RWPE2 (cell line): ENCODE measurements around the gene ANKRD39.

Experiments
- ATAC-seq: fragments of 200-7000 bp; cut with Tn5 transposase; 3 replicates; pipeline ENCODE4 v1.9.1; 2021; ENCODE audit warnings: low read depth
- DNase-seq: peaks from one replicate; pipeline ENCODE4 v3.0.0-alpha.2; 2020; ENCODE audit warnings: low spot score
- H3K27ac ChIP-seq: fragments of 450-650 bp; 2 replicates; pipeline ENCODE4 v1.5.1; 2017; ENCODE audit warnings: mild to moderate bottlenecking; ENCODE audit not compliant: poor library complexity, severe bottlenecking
- H3K27me3 ChIP-seq: fragments of 250-450 bp; sonication (Bioruptor Pico); 2 replicates; pipeline ENCODE4 v1.5.1; 2021; ENCODE audit warnings: mild to moderate bottlenecking, moderate library complexity; ENCODE audit not compliant: insufficient read depth, poor library complexity, severe bottlenecking
- H3K36me3 ChIP-seq: fragments of 250-450 bp; sonication (Bioruptor Pico); 2 replicates; pipeline ENCODE4 v1.5.1; 2020; ENCODE audit warnings: low read depth, mild to moderate bottlenecking, moderate library complexity
- H3K4me1 ChIP-seq: fragments of 250-450 bp; sonication (Bioruptor Pico); 2 replicates; pipeline ENCODE4 v1.5.1; 2021; ENCODE audit warnings: mild to moderate bottlenecking, moderate library complexity; ENCODE audit not compliant: insufficient read depth, poor library complexity, severe bottlenecking
- H3K4me3 ChIP-seq: fragments of 250-450 bp; sonication (Bioruptor Pico); 2 replicates; pipeline ENCODE4 v1.5.1; 2021; ENCODE audit warnings: mild to moderate bottlenecking, moderate library complexity; ENCODE audit not compliant: severe bottlenecking
- H3K9me3 ChIP-seq: fragments of 250-450 bp; sonication (Bioruptor Pico); 2 replicates; pipeline ENCODE4 v1.5.1; 2021; ENCODE audit warnings: mild to moderate bottlenecking, moderate library complexity; ENCODE audit not compliant: severe bottlenecking
- TF ChIP-seq, protein P1 (sequence below): fragments of 450-650 bp; IDR thresholded peaks from one replicate; pipeline ENCODE4 v1.5.1; 2017; ENCODE audit warnings: mild to moderate bottlenecking, moderate library complexity; ENCODE audit not compliant: poor library complexity, severe bottlenecking

Gene ANKRD39

DNA sequence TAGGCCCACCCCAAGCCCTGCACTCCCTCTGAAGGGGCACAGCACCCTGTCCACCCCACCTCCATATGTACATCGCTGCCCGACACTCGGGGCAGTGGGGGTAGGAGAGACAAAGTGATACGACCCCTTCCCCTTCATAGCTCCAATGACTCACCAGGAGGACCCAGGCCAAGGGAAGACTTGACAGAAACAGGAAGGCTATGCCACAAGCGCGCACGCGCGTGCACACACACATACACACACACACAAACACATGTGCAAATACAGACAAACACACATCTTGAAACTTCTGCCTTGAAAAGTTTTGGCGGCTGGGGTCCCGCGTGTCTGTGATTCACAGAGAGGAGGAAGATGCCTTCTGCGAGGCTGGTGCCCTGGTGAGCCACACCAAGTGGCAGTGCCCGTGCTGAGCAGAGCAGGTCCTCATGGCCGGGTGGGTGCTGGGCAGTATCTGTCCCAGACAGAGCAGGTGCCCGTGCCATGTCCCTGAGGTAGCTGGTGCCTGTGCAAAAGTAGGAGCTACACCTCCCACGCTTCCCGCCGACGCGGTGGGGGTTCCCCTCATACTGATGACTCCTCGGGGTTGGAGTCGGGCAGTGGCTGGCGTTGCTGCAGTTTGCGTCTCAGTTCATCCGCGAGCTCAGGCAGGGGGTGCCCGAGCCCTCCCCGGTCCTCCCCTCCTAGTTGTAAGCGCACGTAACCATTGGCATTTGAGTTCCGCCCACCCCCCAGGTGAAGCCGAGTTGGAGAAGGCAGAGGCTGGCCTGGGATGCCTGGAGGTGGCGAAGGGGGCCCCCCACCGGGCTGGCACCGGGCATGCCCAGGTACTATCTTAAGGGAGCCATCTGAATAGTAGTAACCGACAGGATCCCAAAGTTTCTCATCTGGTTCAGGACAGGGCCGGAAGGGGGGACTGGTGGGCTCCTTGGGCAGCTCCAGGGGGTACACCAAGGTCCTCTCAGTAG, 2.5 kb upstream of the ANKRD39 start:
- DNase-seq: peak; percentile 66
- no peak overlapping the region for H3K27ac ChIP-seq
- TF ChIP-seq, protein P1, sequence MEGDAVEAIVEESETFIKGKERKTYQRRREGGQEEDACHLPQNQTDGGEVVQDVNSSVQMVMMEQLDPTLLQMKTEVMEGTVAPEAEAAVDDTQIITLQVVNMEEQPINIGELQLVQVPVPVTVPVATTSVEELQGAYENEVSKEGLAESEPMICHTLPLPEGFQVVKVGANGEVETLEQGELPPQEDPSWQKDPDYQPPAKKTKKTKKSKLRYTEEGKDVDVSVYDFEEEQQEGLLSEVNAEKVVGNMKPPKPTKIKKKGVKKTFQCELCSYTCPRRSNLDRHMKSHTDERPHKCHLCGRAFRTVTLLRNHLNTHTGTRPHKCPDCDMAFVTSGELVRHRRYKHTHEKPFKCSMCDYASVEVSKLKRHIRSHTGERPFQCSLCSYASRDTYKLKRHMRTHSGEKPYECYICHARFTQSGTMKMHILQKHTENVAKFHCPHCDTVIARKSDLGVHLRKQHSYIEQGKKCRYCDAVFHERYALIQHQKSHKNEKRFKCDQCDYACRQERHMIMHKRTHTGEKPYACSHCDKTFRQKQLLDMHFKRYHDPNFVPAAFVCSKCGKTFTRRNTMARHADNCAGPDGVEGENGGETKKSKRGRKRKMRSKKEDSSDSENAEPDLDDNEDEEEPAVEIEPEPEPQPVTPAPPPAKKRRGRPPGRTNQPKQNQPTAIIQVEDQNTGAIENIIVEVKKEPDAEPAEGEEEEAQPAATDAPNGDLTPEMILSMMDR: no peak
- H3K4me3 ChIP-seq: no peak overlapping the region
- no peaks in the 10 kb centered on the region for H3K27me3 ChIP-seq
- H3K9me3 ChIP-seq: no peaks in the 10 kb centered on the region
- peaks cover 50% of the 10 kb centered on the region for H3K36me3 ChIP-seq
- no peak for ATAC-seq
- no peaks in the 10 kb centered on the region for H3K4me1 ChIP-seq

DNA sequence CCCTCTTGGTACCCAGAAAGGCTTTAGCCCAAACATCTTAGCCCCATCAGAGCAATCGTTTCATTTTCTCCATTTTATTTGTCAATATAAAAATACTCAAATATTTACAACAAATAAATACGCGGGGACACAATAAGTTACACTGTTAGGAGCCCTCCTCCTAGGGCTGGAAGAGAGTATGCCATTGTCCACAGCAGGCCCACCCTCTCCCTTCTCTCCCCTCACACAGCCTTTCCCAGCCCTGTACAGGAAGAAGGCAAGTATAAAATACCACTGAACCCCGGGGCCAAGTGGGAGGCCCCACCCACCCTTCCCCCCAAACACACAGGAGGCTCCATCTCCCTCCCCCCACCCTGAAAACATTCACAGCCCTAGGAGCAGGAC, 1.9 kb upstream of the ANKRD39 start:
- DNase-seq (no peak), ATAC-seq (no peak)
- Histone ChIP-seq H3K9me3 (no peaks in the 10 kb centered on the region), H3K4me1 (no peaks in the 10 kb centered on the region), H3K36me3 (peaks cover 43% of the 10 kb centered on the region), H3K27ac (no peak overlapping the region), H3K27me3 (no peaks in the 10 kb centered on the region), H3K4me3 (no peak overlapping the region)
- TF ChIP-seq, protein P1: no peak

DNA sequence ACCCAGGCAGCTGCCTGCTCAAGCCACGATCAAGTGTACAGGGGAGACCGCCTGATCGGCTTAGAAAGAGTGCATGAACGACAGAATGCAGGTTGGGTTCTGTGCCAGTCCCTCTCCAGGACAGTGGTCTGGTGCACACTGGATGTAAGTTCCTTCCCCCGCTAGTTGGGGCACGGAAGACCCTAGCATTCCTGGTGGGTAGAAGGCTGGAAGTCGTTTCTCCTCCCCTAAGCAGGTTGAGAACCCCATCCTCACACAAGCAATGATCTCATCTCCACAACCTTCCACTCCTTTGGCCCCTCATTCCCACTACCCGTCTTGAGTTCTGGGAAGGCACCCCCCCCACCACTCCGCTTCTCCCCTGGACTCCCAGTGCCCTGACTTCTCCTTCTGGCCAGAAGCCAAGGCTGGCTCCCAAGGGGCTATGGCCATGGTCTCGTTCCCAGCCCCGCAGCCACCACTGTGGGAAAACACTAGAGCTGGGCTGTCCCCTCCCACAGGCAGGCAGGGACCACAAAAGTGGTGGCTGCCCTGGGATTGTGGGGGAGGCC, 1.4 kb upstream of the ANKRD39 start:
- no peak for ATAC-seq
- Histone ChIP-seq H3K4me3 (no peak overlapping the region), H3K4me1 (no peaks in the 10 kb centered on the region), H3K9me3 (no peaks in the 10 kb centered on the region), H3K27ac (no peak overlapping the region), H3K36me3 (peaks cover 38% of the 10 kb centered on the region), H3K27me3 (no peaks in the 10 kb centered on the region)
- TF ChIP-seq, protein P1: no peak
- DNase-seq: peak; percentile 64

DNA sequence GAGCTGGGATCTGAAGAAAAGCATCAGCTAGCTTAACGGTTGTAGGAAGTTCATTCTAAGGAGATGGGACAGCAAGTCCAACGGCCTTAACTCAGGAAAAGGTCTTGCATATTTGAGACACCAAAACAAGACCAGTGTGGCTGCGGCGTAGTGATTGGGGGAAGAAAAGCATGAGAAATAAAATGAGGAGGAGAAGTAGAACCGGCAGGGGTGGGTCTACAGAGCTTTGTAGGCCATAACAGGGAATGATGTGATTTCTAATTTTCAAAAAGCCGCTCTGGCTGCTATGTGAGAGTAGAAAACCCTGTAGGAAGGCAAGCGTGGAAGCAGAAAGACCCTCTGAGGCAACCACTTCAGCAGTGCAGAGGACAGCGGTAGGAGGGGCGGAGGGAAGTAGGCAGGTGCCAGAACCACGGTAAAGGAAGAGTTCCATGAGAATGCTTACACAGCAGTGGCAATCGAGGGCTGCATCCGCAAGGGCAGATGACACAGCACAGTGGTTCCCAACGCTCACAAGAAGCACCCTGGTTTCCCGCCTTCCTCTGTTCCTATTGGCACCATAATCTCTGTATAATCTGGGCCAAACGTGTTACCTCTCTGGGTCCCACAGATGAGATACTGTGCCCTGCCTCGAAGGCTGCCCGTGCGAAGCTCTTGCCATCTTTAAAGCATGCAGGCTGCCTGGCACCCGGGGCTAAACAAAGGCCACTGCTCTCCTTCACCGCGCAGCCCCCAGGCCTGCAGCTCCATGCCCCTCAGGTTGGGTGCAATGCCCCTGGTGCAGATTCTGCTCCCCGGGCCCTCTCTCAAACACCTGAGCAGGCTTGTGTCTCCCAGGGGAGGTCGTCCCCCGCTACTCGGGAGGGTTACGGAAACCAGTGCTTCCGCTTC, 795 bp downstream of the ANKRD39 start:
- ATAC-seq (peak; percentile 0; the same call in 1 of the 3 replicates), DNase-seq (no peak)
- Histone ChIP-seq H3K9me3 (no peaks in the 10 kb centered on the region), H3K27ac (peak overlapping the region; percentile 23), H3K36me3 (peaks cover 31% of the 10 kb centered on the region), H3K27me3 (no peaks in the 10 kb centered on the region), H3K4me3 (peak overlapping the region; percentile 51), H3K4me1 (no peaks in the 10 kb centered on the region)
- TF ChIP-seq, protein P1: no peak
